ENCODE results near the gene PRKX.

Gene PRKX

GRCh38 chrX:3679669-3680068 lies 33.8 kb downstream of the PRKX start:
- Histone ChIP-seq H3K9ac (ENCODE audit: low read length) (no peak overlapping the region), H3K79me2 (ENCODE audit: low read length) (no peaks in the 10 kb centered on the region), H4K20me1 (ENCODE audit: insufficient read depth, low read length) (no peaks in the 10 kb centered on the region), H2AFZ (ENCODE audit: low read length) (no peak overlapping the region), H3K4me2 (ENCODE audit: low read depth, low read length) (no peak overlapping the region), H3K9me3 (replicated peaks; ENCODE audit: insufficient read depth, low read length) (no peaks in the 10 kb centered on the region), H3F3A (ENCODE audit: insufficient read depth, low read length) (no peaks in the 10 kb centered on the region), H3K9me2 (replicated peaks; ENCODE audit: insufficient read depth, low read length) (no peaks in the 10 kb centered on the region), H3K27ac (ENCODE audit: low read length) (no peak overlapping the region), H3K4me3 (ENCODE audit: low read length) (no peak overlapping the region), H3K36me3 (replicated peaks; ENCODE audit: insufficient read depth, low read length) (no peaks in the 10 kb centered on the region), H3K27me3 (replicated peaks; ENCODE audit: insufficient read depth, low read length) (no peaks in the 10 kb centered on the region), H3K4me1 (ENCODE audit: low read length) (no peaks in the 10 kb centered on the region)
- TF ChIP-seq EZH2phosphoT487 (IDR thresholded peaks at IDR 0.05; ENCODE audit: low read length) (no peak), CTCF (IDR thresholded peaks at IDR 0.05; ENCODE audit: low read length) (no peak), EZH2 (optimal IDR thresholded peaks at IDR 0.05; ENCODE audit: low read depth, low read length) (no peak)
- no peak for DNase-seq

GRCh38 chrX:3678328-3678727 lies 35.1 kb downstream of the PRKX start:
- H3K27ac ChIP-seq (ENCODE audit: low read length): no peak overlapping the region
- DNase-seq: no peak
- H3K9me3 ChIP-seq (replicated peaks; ENCODE audit: insufficient read depth, low read length): no peaks in the 10 kb centered on the region
- TF ChIP-seq CTCF (IDR thresholded peaks at IDR 0.05; ENCODE audit: low read length) (no peak), EZH2 (optimal IDR thresholded peaks at IDR 0.05; ENCODE audit: low read depth, low read length) (no peak), EZH2phosphoT487 (IDR thresholded peaks at IDR 0.05; ENCODE audit: low read length) (no peak)
- H3F3A ChIP-seq (ENCODE audit: insufficient read depth, low read length): no peaks in the 10 kb centered on the region
- no peaks in the 10 kb centered on the region for H4K20me1 ChIP-seq (ENCODE audit: insufficient read depth, low read length)
- H3K4me1 ChIP-seq (ENCODE audit: low read length): no peaks in the 10 kb centered on the region
- H3K4me3 ChIP-seq (ENCODE audit: low read length): no peak overlapping the region
- H3K4me2 ChIP-seq (ENCODE audit: low read depth, low read length): no peak overlapping the region
- H3K9me2 ChIP-seq (replicated peaks; ENCODE audit: insufficient read depth, low read length): no peaks in the 10 kb centered on the region
- H3K27me3 ChIP-seq (replicated peaks; ENCODE audit: insufficient read depth, low read length): no peaks in the 10 kb centered on the region
- no peaks in the 10 kb centered on the region for H3K79me2 ChIP-seq (ENCODE audit: low read length)
- H3K36me3 ChIP-seq (replicated peaks; ENCODE audit: insufficient read depth, low read length): no peaks in the 10 kb centered on the region
- H3K9ac ChIP-seq (ENCODE audit: low read length): no peak overlapping the region
- H2AFZ ChIP-seq (ENCODE audit: low read length): no peak overlapping the region

GRCh38 chrX:3674881-3675280 lies 38.6 kb downstream of the PRKX start:
- Histone ChIP-seq H3K4me1 (ENCODE audit: low read length) (no peaks in the 10 kb centered on the region), H3K4me2 (ENCODE audit: low read depth, low read length) (no peak overlapping the region), H2AFZ (ENCODE audit: low read length) (no peak overlapping the region), H3K9me2 (replicated peaks; ENCODE audit: insufficient read depth, low read length) (no peaks in the 10 kb centered on the region), H3K9ac (ENCODE audit: low read length) (no peak overlapping the region), H3K9me3 (replicated peaks; ENCODE audit: insufficient read depth, low read length) (no peaks in the 10 kb centered on the region), H3K4me3 (ENCODE audit: low read length) (no peak overlapping the region), H3F3A (ENCODE audit: insufficient read depth, low read length) (no peaks in the 10 kb centered on the region), H4K20me1 (ENCODE audit: insufficient read depth, low read length) (no peaks in the 10 kb centered on the region), H3K27me3 (replicated peaks; ENCODE audit: insufficient read depth, low read length) (no peaks in the 10 kb centered on the region), H3K79me2 (ENCODE audit: low read length) (no peaks in the 10 kb centered on the region), H3K27ac (ENCODE audit: low read length) (no peak overlapping the region), H3K36me3 (replicated peaks; ENCODE audit: insufficient read depth, low read length) (no peaks in the 10 kb centered on the region)
- no peak for TF ChIP-seq CTCF (IDR thresholded peaks at IDR 0.05; ENCODE audit: low read length)
- no peak for TF ChIP-seq EZH2phosphoT487 (IDR thresholded peaks at IDR 0.05; ENCODE audit: low read length)
- TF ChIP-seq EZH2 (optimal IDR thresholded peaks at IDR 0.05; ENCODE audit: low read depth, low read length): no peak
- no peak for DNase-seq
